Measurements from ENCODE around the gene POLE2. TPM values are rescaled to one million over a fixed set of nuclear protein-coding genes. Genes with fewer than 3 reads are reported as not detected.

POLE2 gene
- total RNA-seq, 4 donors from 2014 or later = 0.65 to 2.0 (median 0.90) TPM

DNA sequence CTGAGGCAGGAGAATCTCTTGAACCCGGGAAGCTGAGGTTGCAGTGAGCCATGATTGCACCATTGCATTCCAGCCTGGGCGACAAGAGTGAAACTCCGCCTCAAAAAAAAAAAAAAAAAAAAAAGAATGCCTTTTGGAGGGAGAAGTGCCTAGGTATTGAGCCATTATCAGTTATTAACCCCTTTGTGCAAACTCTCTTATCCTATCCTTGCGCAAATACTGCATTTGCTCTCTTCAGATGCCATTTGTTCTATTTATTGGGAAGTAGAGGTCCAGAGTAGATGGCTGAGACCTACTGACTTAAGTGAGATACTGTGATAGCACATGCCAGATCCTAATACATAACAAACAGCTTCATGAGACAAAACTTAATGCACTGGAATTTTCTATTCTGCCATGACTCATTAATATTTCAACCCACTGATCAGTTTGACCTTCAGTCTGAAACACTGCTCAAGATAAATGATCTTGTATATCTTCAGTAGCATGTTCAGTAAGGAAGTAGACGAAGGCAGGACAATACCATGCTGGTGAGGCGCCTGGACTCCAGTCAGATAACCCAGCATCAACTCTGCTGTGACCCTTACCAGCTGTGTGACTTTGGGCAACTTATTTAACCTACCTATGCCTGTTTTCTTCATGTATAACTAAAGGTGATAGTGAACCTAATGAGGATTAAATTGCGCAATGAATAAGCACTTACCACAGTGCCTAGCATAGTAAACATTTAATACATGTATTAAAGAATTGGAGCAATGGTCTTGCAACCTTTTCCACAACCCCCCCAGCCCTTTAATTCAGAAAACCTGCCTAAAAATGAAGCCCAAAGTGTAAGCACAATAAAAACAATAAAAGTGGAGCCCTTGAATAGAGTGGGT, 47.2 kb downstream of the POLE2 start:
- TF ChIP-seq, protein P1, sequence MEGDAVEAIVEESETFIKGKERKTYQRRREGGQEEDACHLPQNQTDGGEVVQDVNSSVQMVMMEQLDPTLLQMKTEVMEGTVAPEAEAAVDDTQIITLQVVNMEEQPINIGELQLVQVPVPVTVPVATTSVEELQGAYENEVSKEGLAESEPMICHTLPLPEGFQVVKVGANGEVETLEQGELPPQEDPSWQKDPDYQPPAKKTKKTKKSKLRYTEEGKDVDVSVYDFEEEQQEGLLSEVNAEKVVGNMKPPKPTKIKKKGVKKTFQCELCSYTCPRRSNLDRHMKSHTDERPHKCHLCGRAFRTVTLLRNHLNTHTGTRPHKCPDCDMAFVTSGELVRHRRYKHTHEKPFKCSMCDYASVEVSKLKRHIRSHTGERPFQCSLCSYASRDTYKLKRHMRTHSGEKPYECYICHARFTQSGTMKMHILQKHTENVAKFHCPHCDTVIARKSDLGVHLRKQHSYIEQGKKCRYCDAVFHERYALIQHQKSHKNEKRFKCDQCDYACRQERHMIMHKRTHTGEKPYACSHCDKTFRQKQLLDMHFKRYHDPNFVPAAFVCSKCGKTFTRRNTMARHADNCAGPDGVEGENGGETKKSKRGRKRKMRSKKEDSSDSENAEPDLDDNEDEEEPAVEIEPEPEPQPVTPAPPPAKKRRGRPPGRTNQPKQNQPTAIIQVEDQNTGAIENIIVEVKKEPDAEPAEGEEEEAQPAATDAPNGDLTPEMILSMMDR (IDR thresholded peaks at IDR 0.05; ENCODE audit: low read depth) = no peak

DNA sequence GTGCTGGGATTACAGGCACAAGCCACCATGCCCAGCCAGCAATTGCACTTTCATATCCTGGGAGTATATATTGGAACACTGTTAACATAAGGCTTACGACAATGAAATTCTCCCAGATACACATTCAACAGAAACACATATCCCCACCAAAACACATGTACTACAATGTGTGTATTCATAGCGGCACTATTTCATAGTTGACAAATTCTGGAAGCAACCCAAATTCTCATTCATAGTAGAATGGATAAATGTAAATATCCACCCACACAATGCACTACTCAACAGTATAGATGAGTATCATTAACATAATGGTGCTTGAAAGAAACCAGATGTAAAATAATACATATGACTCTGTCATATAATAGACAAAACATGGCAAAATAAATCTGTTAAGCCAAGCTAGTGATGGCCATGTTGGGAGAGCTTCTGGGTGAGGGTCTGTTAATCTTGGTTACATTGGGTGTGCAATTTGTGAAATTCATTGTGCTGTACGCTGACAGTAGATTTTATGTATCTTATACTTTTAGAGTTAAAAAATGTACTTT, 50.4 kb downstream of the POLE2 start:
- TF ChIP-seq, protein P1 (IDR thresholded peaks at IDR 0.05; ENCODE audit: low read depth) = no peak

- TF ChIP-seq, protein P1 (IDR thresholded peaks at IDR 0.05; ENCODE audit: low read depth) = no peak
These were observed 51.1 kb downstream of the POLE2 start for GRCh38 chr14:49636866-49637265.

- TF ChIP-seq, protein P1 (IDR thresholded peaks at IDR 0.05; ENCODE audit: low read depth) = no peak
These were observed 53.3 kb downstream of the POLE2 start, which contains the start of gene DNAAF2 for GRCh38 chr14:49634547-49635334. TSS of gene DNAAF2 (minus strand) at chr14:49635244. CDS start at chr14:49635149, 95 bp downstream.

DNA sequence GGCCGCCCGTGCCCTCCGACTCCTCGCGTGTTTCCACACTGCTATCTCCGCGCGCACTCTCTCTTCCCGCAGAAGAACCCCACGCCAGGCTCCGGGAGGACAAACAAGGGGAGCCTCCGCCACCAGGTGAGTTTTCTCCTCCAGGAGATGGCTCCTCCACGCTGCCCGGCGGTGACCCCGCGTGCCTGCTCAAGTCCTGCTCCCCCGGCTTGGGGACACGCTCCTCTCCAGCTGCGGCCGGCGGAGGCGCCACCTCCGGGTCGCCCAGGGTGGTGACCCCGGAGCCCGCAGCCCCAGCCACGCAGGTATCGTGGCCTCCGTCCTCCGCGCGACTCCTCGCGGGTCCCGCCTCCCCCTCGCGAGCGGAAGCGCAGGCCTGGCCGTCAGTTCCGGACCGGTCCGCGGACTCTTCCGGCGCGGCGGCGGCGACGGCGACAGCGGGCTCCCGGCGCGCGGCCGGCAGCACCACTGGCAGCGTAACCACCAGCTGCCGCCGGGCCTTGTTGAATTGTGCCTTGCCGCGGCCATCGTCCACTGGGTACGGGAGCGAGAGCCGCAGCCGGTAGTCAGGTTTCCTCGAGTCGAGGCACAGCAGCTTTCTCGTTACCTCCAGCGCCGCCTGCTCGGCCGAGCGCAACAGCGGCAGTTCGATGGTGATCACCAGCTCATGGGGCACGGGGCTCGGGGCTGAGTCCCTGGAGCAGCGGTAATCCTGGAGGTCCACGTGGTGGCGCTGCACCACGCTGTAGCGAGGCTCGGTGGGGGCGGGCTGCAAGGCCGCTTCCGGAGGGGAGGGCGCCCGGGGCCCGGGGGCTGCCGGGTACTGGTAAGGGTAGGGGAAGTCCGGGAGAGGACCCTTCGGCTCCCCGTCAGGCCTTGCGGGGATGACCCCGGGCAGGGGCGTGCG, 54.1 kb downstream of the POLE2 start:
- TF ChIP-seq, protein P1 (IDR thresholded peaks at IDR 0.05; ENCODE audit: low read depth) = no peak

GRCh38 chr14:49623941-49624839, 63.8 kb downstream of the POLE2 start:
- TF ChIP-seq, protein P1 (IDR thresholded peaks at IDR 0.05; ENCODE audit: low read depth) = no peak

Data from subcutaneous adipose tissue (tissue), 4 donors.